Activated B cell treated with CpG ODN at 0.5 μM for 24 hours (primary cell): ENCODE results near the gene TMEM132A. TPM values are rescaled to one million over a fixed set of nuclear protein-coding genes. Genes with fewer than 3 reads are reported as not detected.
A peak's percentile ranks its signal among the peaks of the same experiment; 100 is the strongest.

Experiments used
- ATAC-seq: fragments of 200-7000 bp; cut with Tn5 transposase; one replicate; pipeline ENCODE4 v1.10.0; 2021; ENCODE audit warnings: low read depth, mild to moderate bottlenecking, moderate library complexity
- CTCF ChIA-PET: fragments of 350-600 bp; sonication (Branson Sonifier 250); formaldehyde crosslinking; loops from one replicate; lab custom pipeline; 2021; ENCODE audit warnings: antibody characterized with exemption; lab: Charles Lee
- POLR2A ChIA-PET: fragments of 350-600 bp; sonication (Branson Sonifier 250); formaldehyde crosslinking; loops from one replicate; lab custom pipeline; 2021; ENCODE audit warnings: antibody characterized with exemption; lab: Charles Lee
- DNase-seq: peaks from one replicate; pipeline ENCODE4 v3.0.0; 2022
- H3K27ac Mint-ChIP-seq: one replicate; pipeline ENCODE4 v1.8.0; 2020; ENCODE audit warnings: mixed read lengths
- H3K27me3 Mint-ChIP-seq: one replicate; pipeline ENCODE4 v1.8.0; 2021; ENCODE audit warnings: mixed read lengths
- H3K36me3 Mint-ChIP-seq: one replicate; pipeline ENCODE4 v1.8.0; 2021; ENCODE audit warnings: low read depth, mixed read lengths
- H3K4me1 Mint-ChIP-seq: one replicate; pipeline ENCODE4 v1.8.0; 2021; ENCODE audit warnings: mixed read lengths
- H3K4me3 Mint-ChIP-seq: one replicate; pipeline ENCODE4 v1.8.0; 2020; ENCODE audit warnings: mild to moderate bottlenecking, mixed read lengths
- H3K9me3 Mint-ChIP-seq: one replicate; pipeline ENCODE4 v1.8.0; 2020; ENCODE audit warnings: mixed read lengths
- CTCF ChIP-seq: fragments of 200-600 bp; IDR thresholded peaks from one replicate; pipeline ENCODE4 v1.8.0; 2022; ENCODE audit warnings: antibody characterized with exemption, mild to moderate bottlenecking
- intact Hi-C: fragments of 100-400 bp; cut with micrococcal nuclease; formaldehyde crosslinking; loops from one replicate; pipeline ENCODE4 v1.15.1; 2024
- total RNA-seq: library from RNA; stranded (reverse); gene quantifications from 2 replicates; pipeline ENCODE4 v1.2.3, GENCODE V29; 2022

Gene TMEM132A
- total RNA-seq, 1 donor from 2014 or later, result 8.7 TPM

GRCh38 chr11:60955571-60955970 is 31.3 kb downstream of the TMEM132A start:
- ATAC-seq (no peak), DNase-seq (no peak)
- Mint-ChIP-seq H3K27ac (no peak overlapping the region), H3K4me1 (peaks cover 28% of the 10 kb centered on the region), H3K9me3 (no peaks in the 10 kb centered on the region), H3K36me3 (peaks cover 2% of the 10 kb centered on the region), H3K27me3 (no peaks in the 10 kb centered on the region), H3K4me3 (no peak overlapping the region)
- ChIA-PET CTCF (interaction anchor here (1.5 kb wide), 1 partner anchor 40 kb away, joined by 4 read pairs; no protein-coding TSS in a partner anchor), POLR2A (interaction anchor here (1.1 kb wide), 1 partner anchor 15 kb away, joined by 5 read pairs; the partner anchor contains the start of gene CD6)
- no peak for TF ChIP-seq CTCF
- intact Hi-C loops, result no loop called here

- no peak for TF ChIP-seq CTCF
- no peaks in the 10 kb centered on the region for H3K27me3 Mint-ChIP-seq
- H3K27ac Mint-ChIP-seq, result peak overlapping the region; percentile 18
- DNase-seq (no peak), ATAC-seq (no peak)
- ChIA-PET POLR2A (interaction anchor here (0.7 kb wide), 1 partner anchor 51 kb away, joined by 4 read pairs; no protein-coding TSS in a partner anchor), CTCF (interaction anchor here (1.1 kb wide), 1 partner anchor 13 kb away, joined by 3 read pairs; no protein-coding TSS in a partner anchor)
- no peaks in the 10 kb centered on the region for H3K9me3 Mint-ChIP-seq
- H3K36me3 Mint-ChIP-seq, result no peaks in the 10 kb centered on the region
- no peak overlapping the region for H3K4me3 Mint-ChIP-seq
- intact Hi-C loops, result no loop called here
- H3K4me1 Mint-ChIP-seq, result peaks cover 23% of the 10 kb centered on the region
These were observed 32.9 kb downstream of the TMEM132A start for GRCh38 chr11:60957188-60957587.

- no peaks in the 10 kb centered on the region for H3K9me3 Mint-ChIP-seq
- ChIA-PET POLR2A (no interaction called here), CTCF (no interaction called here)
- intact Hi-C loops, result no loop called here
- H3K27ac Mint-ChIP-seq, result no peak overlapping the region
- peaks cover 2% of the 10 kb centered on the region for H3K4me1 Mint-ChIP-seq
- no peak overlapping the region for H3K4me3 Mint-ChIP-seq
- ATAC-seq (no peak), DNase-seq (no peak)
- H3K27me3 Mint-ChIP-seq, result no peaks in the 10 kb centered on the region
- no peaks in the 10 kb centered on the region for H3K36me3 Mint-ChIP-seq
- no peak for TF ChIP-seq CTCF
These were observed 35.2 kb downstream of the TMEM132A start for GRCh38 chr11:60959431-60959830.

- no peak for DNase-seq
- intact Hi-C loops, result no loop called here
- Mint-ChIP-seq H3K36me3 (no peaks in the 10 kb centered on the region), H3K9me3 (no peaks in the 10 kb centered on the region), H3K4me3 (no peak overlapping the region), H3K27me3 (no peaks in the 10 kb centered on the region), H3K4me1 (no peaks in the 10 kb centered on the region), H3K27ac (no peak overlapping the region)
- TF ChIP-seq CTCF, result no peak
- ATAC-seq, result no peak
- POLR2A ChIA-PET, result no interaction called here
- CTCF ChIA-PET, result interaction anchor here (1.3 kb wide), 1 partner anchor 129 kb away, joined by 3 read pairs; no protein-coding TSS in a partner anchor
These were observed 36.1 kb downstream of the TMEM132A start for GRCh38 chr11:60960405-60960804.

- no peak for TF ChIP-seq CTCF
- ATAC-seq (no peak), DNase-seq (no peak)
- no peaks in the 10 kb centered on the region for H3K4me1 Mint-ChIP-seq
- no peak overlapping the region for H3K27ac Mint-ChIP-seq
- peaks cover 4% of the 10 kb centered on the region for H3K9me3 Mint-ChIP-seq
- H3K27me3 Mint-ChIP-seq, result no peaks in the 10 kb centered on the region
- no peaks in the 10 kb centered on the region for H3K36me3 Mint-ChIP-seq
- CTCF ChIA-PET, result no interaction called here
- POLR2A ChIA-PET, result interaction anchor here (0.8 kb wide), 1 partner anchor 11 kb away, joined by 4 read pairs; no protein-coding TSS in a partner anchor
- intact Hi-C loops, result no loop called here
- no peak overlapping the region for H3K4me3 Mint-ChIP-seq
These were observed 40.5 kb downstream of the TMEM132A start for GRCh38 chr11:60964801-60965200.
